GM18508 (cell line): ENCODE results near the gene RAB3IL1.
"Not testable (repeated sequence)": the region's sequence is repeated elsewhere in the genome, so short reads cannot be mapped to it uniquely, and the experiment has no call there.

Experiments used
- ATAC-seq: cut with Tn5 transposase; IDR thresholded peaks from one replicate; pipeline ENCODE4 v1.9.1; 2021; ENCODE audit warnings: moderate number of reproducible peaks; ENCODE audit not compliant: insufficient read depth, unreplicated experiment

Gene RAB3IL1

DNA sequence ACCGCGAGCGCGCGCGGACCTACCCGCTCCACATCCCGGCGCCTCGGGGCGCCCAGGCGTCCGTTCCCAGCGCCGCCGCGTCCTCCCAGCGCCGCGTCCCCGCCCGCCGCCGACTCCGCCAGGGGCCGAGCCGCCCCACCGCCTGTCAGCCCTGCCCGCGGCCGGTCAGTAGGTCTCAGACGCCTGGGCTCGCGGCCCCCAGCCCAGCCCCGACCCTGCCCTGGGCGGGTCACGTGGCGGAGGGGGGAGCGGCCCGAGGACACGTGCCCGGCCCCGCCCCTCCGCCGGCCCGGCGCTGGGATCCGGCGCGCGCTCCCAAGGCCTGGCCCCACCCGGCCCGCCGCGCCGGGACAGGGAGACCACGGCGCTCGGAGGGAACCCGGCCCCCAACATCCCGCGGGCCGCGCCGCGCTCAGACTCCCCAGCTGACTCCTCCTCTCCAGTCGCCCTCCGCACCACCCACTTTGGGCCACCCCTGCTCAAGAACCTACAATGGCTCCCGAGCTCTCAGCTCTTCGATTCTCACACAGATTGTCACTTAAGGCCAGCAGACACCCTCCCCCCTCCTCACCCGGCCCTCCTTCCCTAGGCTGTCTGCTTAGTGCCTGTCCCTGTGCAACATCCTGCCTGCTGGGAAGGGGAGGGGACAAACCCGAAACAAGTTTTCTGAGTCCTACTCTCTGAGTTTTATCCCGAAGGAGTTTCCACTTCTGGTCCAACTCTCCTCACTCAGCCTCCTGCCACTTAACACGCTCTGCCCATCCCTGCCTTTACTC, at the start of gene RAB3IL1:
Gene RAB3IL1 (minus strand): TSS at position 233 of the 776 bp plus-strand sequence. CDS start 199 bp downstream, at position 34.
- ATAC-seq, result no peak

DNA sequence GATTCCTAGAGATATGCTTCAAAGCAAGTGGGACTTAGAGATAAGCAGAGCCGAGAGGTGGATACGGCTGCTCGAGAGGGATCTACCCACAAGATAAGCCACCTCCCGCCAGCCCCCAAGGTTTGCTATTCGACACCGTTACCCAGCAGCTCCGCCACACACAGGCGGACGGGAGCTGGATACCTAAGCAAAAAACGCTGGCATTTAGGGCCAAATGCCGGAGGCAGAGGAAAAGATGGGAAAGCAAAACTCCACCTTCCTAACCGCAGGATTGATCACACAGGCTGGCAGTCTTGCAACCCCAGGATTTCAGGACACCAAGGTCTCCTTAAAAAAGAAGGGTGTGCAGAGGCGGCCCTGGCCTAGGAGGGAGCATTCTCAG, 49.4 kb upstream of the RAB3IL1 start:
- no peak for ATAC-seq

DNA sequence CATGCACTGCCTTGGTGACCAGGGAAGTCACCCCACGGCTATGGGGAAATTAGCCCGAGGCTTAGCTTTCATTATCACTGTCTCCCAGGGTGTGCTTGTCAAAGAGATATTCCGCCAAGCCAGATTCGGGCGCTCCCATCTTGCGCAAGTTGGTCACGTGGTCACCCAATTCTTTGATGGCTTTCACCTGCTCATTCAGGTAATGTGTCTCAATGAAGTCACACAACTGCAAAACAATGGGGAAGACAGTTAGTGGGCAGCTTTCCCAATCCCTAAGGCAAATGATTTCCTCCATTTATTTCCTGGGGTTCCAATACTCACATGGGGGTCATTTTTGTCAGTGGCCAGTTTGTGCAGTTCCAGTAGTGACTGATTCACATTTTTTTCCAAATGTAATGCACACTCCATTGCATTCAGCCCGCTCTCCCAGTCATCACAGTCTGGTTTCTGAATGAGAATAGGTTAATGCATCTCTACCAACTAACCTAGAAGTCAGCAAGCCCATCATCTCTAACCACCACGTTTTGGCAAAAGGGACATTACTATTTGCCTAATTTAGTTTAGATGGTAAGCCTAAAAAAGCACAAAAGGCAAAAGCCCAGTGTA, 47.4 kb upstream of the RAB3IL1 start:
- ATAC-seq, result not testable (repeated sequence)

DNA sequence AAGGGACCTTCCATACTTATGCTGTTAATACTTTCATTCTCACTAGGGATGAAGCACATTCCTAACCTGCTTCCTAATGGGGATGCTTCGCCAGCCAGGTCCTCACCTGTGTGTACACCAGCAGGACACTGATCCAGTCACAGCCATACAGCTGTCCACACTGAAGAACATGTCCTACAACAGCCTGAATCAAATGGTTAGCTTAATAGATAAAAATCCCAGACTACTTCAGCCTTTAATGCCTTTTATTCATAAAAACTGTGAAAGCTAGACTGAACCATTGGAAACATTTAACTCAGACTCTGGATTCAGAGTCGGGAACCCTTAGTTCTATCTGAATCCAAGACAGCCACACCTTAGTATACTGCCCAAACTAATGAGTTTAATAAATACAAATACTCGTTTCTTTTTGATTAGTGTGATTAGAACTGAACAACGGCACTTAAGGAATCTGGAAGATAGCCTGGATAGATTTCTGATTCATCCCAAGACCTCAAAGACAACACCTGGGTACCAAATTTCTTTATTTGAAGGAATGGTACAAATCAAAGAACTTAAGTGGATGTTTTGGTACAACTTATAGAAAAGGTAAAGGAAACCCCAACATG, 46.8 kb upstream of the RAB3IL1 start:
- no peak for ATAC-seq

DNA sequence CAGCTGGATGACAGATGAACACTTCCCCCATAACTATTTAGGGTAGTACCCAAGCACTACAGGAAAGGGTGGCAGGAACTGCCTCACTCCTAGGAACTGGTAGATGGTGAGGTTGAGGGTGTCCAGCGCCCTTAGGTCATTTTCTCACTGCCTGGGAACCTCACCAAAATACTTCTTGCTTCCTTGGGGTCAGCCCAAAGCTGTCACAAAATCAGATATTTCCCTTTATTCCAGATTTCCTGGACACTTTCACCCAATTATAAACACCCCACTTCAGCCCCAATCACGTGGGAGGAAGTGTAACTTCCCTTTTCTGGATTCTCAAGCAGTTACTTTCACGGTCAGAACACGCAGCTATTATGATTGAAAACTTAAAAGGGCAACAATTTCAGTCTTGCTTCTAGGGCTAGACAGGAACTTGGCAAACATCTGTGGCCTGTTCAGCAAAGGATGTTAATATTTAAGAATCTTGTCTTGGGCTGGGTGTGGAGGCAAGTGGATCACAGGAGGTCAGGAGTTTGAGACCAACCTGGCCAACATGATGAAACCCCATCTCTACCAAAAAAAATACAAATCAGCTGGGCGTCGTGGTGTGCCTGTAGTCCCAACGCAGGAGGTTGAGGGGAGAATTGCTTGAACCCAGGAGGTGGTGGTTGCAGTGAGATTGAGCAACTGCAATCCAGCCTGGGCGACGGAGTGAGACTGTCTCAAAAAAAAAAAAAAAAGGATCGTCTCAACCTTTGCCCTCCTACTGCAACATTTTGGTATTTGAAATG, 46.1 kb upstream of the RAB3IL1 start:
- no peak for ATAC-seq

GRCh38 chr11:61963016-61963281, 45.6 kb upstream of the RAB3IL1 start:
- no peak for ATAC-seq

DNA sequence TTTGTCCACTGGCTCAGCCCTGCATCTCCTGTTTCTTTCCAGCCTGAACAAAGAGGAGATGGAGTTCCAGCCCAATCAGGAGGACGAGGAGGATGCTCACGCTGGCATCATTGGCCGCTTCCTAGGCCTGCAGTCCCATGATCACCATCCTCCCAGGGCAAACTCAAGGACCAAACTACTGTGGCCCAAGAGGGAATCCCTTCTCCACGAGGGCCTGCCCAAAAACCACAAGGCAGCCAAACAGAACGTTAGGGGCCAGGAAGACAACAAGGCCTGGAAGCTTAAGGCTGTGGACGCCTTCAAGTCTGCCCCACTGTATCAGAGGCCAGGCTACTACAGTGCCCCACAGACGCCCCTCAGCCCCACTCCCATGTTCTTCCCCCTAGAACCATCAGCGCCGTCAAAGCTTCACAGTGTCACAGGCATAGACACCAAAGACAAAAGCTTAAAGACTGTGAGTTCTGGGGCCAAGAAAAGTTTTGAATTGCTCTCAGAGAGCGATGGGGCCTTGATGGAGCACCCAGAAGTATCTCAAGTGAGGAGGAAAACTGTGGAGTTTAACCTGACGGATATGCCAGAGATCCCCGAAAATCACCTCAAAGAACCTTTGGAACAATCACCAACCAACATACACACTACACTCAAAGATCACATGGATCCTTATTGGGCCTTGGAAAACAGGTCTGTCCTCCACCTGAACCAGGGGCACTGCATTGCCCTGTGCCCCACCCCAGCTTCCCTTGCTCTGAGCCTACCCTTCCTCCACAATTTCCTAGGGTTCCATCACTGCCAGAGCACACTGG, 45.0 kb upstream of the RAB3IL1 start:
- ATAC-seq, result no peak

DNA sequence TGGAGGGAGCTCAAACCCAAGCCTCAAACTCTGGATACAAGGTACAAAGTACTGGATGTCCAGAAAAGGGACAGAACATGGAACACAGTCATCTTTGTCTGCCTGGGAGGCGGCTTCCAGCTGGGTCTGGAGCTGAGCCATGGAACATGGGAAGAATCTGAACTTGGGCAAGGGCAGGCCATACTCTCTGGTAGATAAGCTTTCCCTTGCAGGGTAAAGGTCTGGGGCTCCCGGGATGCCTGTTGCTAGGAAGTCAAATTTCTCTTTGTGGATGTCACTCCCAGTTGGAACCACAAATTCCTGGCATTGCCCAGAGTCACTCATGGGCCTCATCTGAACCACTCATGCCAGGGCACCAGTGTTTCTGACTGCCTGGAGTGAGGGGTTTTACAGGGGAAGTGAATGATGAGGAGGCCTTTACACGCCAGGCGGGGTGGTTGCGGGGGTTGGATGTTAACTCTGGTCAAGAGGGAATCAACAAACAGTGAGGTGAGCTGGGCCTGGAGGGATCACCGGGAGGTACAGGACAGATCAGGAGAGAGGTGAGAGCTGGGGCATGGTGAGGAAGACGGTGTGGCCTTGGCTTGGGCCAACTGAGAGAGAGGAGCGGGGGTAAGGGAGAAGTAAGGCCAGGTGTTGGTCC, 44.3 kb upstream of the RAB3IL1 start:
- no peak for ATAC-seq

DNA sequence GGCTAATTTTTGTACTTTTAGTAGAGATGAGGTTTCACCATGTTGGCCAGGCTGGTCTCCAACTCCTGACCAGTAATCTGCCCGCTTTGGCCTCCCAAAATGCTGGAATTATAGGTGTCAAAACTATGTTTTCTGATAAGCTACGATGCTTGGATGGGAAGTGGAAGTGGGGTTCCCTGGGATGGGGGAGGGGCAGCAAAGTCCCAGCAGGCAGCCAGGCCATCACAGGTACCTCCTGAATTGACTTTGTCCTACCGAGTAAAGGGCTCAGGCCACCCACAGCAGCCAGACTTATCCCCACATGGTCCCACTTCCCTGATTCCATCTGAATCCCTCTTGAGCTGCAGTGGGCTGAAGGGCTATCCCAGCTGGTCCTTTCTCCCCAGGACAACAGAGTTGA, 43.2 kb upstream of the RAB3IL1 start:
- ATAC-seq, result no peak

DNA sequence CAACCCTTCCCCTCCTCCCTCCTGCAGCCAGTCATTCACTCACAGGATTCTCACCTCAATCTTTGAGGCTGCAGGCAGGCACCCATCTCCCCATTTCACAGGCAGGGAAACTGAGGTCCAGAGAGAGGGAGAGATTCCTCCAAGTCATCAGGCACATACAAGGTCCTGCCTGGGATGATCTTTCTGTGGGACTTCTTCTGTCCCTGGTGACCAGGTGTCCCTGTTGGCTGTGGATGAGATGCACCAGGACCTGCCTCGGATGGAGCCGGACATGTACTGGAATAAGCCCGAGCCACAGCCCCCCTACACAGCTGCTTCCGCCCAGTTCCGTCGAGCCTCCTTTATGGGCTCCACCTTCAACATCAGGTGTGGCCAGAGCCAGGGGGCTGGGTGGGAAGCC, 42.3 kb upstream of the RAB3IL1 start:
- ATAC-seq, result no peak

DNA sequence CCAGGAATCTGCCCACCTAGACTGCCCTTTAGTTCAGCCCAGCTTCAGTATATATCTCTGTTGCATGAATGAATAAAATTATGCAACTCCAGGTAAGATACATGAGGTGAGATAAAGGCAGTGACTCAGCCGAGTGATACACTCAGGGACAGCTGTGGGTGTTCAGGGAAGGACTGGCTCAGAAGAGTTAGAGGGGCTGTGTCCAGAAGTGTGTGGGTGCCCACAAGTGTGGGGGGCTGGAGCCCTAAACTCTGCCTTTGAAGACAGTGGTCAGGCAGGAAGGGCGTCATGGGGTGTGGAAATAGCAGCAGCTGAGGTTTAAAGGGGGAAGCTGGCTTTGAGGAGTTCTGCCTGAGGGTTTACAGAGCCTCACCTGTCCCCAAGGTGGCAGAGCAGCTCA, 41.7 kb upstream of the RAB3IL1 start:
- ATAC-seq, result no peak

- no peak for ATAC-seq
Observed at GRCh38 chr11:61958590-61958989, 41.2 kb upstream of the RAB3IL1 start.

DNA sequence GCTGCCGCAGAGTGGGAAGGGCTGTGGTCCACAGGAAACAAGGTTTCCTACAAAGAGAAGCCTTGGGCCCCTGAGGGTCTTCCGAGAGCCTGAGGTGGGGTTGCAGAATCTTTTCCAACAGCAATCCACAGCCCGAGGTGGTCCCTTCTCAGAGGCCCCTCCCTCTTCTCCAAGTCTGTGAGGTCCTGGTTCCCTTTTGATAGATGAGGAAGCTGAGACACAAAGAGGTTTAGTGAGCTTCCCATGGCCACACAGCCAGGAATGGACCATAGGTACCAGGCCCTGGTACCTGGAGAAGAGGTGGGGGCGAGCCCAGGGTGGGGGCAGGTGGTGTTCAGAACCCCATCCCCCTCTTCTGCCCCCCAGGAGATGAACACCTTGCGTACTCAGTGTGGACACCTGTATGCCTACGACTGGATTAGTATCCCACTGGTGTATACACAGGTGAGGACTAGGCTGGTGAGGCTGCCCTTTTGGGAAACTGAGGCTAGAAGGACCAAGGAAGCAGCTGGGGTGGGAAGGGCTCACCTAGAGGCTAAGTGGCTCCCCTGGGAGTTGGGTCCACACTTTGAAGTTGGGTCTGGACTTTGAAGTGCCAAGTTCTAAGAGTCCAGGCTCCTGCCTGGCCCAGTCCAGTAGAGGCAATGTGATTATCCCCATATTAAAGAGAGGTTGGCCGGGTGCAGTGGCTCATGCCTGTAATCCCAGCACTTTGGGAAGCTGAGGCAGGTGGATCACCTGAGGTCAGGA, 39.8 kb upstream of the RAB3IL1 start:
- no peak for ATAC-seq

DNA sequence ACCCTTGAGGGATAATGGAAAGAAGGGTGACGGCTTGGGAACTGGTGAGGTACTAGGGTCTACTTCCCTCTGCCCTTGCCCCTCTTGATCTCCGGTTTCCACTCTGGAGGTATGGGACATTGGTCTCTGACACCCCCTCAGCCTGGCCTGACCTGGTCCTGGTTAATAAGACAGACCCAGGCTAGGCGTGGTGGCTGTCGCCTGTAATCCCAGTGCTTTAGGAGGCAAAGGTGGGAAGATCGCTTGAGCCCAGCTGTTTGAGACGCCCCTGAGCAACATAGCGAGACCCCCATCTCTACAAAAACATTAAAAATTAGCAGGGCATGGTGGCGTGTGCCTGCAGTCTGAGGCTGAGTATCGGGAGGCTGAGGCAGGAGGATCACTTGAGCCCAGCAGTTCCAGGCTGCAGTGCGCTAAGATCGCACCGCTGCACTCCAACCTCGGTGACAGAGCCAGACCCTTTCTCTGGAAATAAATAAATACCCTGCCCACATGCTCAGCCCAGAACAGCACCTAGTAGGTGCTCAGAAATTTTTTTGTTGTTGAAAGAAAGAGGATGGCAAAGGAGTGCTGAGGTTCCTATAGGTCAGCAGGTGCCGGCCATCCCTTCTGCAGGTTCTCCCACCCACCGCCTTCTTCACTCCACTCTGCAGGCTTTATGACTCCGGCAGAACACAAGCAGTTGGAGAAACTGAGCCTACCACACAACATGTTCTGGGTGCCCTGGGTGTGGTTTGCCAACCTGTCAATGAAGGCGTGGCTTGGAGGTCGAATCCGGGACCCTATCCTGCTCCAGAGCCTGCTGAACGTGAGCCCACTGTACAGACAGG, 39.0 kb upstream of the RAB3IL1 start:
- no peak for ATAC-seq

DNA sequence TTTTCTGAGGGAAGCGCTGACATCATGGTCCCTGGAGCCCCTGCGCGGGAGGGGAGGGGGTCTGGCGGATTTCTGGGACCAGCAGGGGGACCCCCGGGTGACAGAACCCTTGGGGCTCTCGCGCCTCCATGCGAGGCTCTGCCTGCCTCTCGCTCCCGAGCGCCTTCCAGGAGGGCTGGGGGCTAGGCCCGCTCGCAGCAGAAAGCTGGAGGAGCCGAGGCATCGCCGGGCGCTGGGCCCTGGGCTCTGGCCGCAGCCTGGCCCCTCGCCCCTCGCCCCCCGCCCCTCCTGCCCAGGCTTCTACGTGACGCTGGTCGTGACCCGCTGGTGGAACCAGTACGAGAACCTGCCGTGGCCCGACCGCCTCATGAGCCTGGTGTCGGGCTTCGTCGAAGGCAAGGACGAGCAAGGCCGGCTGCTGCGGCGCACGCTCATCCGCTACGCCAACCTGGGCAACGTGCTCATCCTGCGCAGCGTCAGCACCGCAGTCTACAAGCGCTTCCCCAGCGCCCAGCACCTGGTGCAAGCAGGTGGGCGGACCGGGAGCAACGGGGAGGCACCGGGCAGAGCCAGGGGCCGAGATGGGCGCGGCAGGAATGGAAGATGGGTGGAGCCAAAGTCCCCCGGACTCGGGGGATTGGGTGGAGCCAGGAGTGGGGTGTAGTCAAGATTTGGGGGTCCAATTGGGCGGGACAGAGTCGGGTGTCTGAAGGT, 38.2 kb upstream of the RAB3IL1 start:
- no peak for ATAC-seq

DNA sequence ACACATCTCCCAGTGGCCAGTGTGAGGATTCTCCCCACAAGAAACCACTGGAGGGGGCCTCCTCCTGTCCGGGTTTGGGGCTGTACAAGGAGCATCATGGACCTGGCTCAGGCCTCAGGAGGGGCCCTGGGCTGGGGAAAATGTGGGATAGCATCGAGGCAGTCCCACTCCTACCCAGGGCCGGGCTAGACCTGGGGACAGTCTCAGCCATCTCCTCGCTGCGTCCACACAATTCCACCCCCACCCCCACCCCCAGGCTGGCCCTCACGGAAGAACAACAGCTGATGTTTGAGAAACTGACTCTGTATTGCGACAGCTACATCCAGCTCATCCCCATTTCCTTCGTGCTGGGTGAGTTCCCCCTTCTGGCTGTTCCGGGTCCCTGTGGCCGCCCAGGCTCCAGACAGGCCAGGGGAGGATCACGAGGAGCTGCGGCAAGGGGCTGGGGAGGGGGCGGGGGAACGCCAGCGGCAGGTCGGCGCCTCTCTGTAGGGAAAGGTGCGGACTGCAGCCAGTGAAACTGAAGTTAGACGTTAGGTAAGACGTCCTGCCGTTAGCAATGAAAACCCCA, 37.6 kb upstream of the RAB3IL1 start:
- ATAC-seq, result no peak

- no peak for ATAC-seq
Observed at GRCh38 chr11:61954106-61954850, 36.9 kb upstream of the RAB3IL1 start.
